NCI-H1092 (cell line): ENCODE data around the gene GBP7.
A peak's percentile ranks its signal among the peaks of the same experiment; 100 is the strongest.

Source experiments
- DNase-seq: peaks from one replicate; lab custom pipeline; 2025; lab: John Stamatoyannopoulos, UW

Gene GBP7

DNA sequence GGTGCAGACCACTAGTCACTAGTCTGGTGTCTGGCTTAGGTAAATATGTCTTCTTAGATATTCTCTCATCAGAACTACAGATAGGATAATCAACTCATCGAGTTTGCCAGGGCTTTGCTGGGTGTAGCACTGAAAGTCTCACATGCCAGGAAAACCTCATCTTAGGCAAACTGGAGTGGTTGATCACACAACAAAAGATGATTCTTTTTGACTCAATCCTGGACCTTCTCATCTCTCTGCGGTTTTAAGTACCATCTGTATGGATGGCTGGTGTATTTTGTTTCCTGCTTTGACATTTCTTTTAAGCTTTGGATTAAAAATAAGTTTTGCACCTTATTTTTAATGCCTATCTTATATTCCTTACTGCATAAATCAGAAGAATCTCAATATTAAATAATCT lies 61.1 kb downstream of the GBP7 start:
- DNase-seq, result no peak

DNA sequence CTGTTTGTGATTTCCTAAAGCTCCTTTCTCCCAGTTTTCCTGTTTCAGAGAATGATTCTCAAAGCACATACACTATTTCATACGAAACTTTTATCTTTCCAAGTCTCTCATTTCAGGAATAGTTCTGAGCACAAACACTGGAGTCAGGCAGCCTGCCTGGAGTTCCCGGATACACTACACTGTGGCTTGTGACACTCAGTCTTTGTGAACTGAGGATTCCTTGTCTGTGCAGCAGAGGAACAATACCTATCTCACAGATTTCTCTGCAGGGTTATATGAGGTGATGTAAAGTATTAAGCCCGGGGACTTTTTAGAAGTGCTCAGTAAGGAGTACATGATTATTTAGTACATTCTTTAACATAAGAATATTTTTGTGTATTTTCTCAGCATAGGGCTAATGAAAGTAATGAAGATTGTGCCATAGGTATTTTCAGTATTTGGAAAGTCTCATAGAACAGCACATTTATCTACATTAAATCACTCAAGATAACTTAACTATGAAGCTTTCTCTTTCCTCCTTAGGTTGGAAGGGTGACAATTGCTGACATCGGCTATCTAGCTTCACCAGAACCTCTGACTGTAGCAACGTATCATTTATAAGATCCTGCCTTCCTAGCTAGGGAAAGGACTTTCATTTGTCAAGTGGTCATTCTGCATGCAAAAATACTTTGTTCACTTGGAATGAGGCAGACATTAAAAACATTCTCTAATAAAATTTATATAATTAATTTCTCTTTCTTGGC lies 62.8 kb downstream of the GBP7 start:
- no peak for DNase-seq

DNA sequence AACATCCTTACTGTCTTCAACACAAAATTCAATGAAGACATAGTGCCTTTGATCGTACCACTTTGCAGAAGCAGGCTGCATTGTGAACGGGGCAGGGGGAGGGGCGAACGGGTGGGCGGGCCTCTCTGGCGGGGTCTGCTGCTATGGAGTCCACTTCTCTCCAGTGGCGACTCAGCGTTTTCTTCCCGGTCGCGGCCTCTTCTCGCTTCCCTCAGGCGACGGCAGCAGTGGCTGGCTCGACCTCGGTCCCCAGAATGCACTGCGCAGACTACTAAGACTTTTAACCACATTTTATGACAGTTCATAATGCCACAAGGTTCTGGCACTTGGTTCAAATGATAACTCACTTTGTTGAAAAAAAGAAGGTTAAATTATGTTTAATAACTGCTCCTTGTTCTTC lies 71.1 kb downstream of the GBP7 start:
- no peak for DNase-seq

DNA sequence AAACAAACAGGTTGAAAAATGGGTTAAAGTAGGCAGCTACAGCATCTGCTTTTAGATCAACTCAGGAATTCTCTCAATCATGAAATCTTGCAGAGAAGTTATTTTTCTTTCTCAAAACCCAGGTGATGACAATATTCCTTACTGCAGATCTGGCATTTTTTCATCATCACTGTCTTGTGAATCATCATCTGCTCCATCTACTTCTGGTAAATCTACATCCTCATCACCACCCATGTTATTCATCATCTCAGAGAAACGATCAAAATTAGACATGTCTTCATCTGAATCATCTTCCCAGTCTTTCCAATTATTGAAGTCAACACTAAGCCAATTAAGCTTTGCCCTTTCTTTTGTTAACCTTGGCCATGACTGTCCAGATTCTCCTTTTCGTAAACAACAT lies 71.7 kb downstream of the GBP7 start:
- DNase-seq, result no peak

DNA sequence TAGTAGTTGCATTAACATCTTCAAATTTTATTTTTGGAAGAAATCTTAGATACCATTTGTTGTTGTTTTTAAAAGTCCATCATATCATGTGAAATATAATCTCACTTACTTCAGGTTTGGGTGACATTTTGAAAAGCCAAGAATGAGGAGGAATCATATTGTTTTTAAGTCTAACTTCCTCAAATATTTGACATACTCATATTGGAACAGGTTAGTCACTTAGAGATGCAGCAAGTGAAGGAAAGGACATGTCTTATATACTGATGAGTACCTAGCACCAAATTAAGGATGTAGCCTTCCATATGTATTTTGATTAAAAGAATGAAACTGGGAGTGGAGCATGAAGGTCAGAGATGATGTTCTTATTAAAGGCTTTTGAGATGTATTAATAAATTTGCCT lies 73.8 kb downstream of the GBP7 start:
- no peak for DNase-seq

DNA sequence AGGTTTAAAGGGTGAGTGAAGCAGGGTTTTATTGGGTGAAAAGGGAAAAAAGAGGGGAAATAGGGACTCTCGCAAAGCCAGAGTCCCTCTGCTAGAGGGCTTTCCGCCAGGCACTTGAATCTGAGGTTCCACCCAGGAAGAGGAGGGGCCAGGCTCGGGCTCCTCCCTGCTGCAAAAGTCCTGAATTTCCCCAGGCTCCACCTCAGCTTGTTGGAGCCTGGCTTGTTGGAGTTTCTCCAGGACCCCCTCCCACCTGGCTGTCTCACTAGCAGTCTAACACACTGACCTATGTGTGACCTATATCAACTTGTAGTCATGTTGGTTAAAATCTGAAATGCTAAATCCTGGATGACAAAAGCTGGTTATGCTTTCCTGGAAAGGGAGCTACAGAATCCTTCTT lies 75.4 kb downstream of the GBP7 start:
- DNase-seq, result no peak

DNA sequence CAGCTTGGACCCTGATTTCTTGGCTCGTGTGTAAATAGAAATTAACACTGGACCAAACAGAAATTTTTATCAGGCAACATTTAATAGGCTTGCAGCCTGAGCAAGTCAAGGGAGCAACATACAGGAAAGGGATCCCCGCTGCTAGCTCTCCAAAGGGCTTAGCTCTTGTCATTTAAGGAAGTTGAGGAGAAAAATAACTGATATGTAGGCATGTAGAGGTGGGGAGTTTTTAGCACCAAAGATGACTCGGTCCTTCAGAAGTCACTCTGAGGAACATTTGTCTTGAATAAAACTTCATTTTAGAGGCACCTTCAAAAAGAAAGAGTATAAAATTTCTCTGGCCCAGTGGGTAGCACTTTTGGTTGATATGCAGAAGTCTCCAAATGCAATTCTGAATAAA lies 76.9 kb downstream of the GBP7 start:
- no peak for DNase-seq

DNA sequence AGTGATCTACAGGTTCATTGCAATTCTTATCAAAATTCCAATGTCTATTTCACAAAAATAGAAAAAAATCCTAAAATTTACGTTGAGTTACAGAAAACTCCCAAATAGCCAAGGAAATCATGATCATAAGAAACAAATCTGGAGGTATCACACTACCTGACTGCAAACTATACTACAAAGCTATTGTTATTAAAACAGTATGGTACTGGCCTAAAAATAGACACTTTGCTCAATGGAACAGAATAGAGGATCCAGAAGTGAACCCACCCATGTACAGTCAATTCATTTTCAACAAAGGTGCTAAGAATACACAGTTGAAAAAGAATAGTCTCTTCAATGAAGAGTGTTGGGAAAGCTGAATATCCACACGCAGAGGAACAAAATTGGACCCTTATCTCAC lies 80.1 kb downstream of the GBP7 start:
- no peak for DNase-seq

DNA sequence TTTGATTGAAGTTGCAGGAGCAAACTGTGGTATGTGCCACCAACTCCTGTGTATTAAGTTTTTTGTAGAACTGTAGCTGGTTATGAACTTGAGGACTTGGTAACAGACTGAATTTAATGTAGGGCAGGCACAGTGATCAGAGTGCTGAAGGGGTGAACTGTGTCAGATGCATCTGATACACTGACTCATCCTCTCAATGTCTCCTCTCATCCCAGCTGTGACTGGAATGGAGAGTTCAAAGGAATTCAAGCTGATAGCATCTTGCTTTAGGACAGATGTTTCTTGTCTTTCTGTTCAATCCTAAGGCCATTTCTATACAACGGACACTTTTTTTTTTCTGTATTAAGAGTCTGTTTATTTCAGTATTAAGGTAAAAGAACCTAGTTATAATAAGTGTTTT lies 85.8 kb downstream of the GBP7 start:
- no peak for DNase-seq

DNA sequence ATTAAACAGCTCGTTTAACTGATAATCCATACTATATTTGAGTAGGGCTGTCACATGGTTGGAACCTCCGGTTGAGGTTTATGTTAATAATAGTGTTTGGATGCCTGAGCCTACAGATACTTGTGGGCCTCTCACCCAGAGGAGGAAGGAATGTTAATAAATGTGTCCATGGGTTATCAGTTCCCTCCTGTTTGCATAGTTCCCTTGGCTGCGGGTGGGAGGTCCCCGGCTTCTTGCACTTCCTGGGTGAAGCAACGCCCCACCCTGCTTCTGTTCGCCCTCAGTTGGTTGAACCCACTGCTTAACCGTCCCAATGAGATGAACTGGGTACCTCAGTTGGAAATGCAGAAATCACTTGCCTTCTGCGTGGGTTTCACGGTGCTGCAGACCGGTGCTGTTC lies 87.2 kb downstream of the GBP7 start:
- no peak for DNase-seq

DNA sequence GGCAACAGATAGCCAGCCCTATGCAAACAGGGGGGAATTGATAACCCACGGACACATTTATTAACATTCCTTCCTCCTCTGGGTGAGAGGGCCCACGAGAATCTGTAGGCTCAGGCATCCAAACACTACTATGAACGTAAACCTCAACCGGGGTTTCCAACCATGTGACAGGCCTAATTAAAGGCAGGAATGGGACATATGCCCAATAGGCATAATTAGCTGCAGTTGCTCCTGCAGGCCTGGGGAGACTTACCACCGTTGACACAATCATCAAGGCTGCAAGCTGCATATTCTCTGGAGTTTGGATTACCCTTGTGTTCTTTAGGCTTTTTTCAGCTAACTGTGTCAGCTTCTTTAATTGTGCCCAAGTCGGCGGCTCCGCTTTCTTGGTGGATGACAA lies 88.6 kb downstream of the GBP7 start:
- no peak for DNase-seq

DNA sequence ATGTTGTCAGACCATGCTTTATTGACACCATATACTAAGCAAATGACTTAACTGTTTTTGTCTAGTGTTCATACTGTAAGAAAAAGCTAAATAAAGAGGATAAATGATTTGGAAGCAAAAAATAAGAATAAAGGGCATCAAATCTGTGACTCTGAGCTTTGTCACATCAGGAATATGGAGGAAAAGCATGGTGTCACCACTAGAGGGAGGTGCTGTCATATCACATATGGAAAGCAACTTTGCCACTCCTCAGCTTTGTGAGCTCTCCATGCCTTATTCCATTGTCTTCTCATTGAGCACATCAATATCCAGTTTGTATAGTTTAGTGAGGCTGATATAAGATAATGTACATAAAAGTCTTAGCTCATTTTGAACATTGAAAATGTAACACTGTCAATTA lies 90.0 kb downstream of the GBP7 start:
- peak; percentile 48 for DNase-seq
